BLaER1 (cell line): ENCODE data around the gene KBTBD12.

ENCODE experiments used
- H3K27ac ChIP-seq: shearing (Covaris generic); formaldehyde crosslinking; 2 replicates; pipeline ENCODE4 v1.8.1; 2022
- H3K27me3 ChIP-seq: shearing (Covaris generic); formaldehyde crosslinking; 2 replicates; pipeline ENCODE4 v1.8.1; 2022
- H3K36me3 ChIP-seq: shearing (Covaris generic); formaldehyde crosslinking; 2 replicates; pipeline ENCODE4 v1.8.1; 2022
- H3K4me1 ChIP-seq: shearing (Covaris generic); formaldehyde crosslinking; 2 replicates; pipeline ENCODE4 v1.8.1; 2022
- H3K4me2 ChIP-seq: shearing (Covaris generic); formaldehyde crosslinking; 2 replicates; pipeline ENCODE4 v1.8.1; 2022
- H3K4me3 ChIP-seq: shearing (Covaris generic); formaldehyde crosslinking; 2 replicates; pipeline ENCODE4 v1.8.1; 2022
- H3K9ac ChIP-seq: shearing (Covaris generic); formaldehyde crosslinking; 2 replicates; pipeline ENCODE4 v1.8.1; 2022
- H3K9me3 ChIP-seq: shearing (Covaris generic); formaldehyde crosslinking; 2 replicates; pipeline ENCODE4 v1.8.1; 2022
- H4K20me1 ChIP-seq: shearing (Covaris generic); formaldehyde crosslinking; 2 replicates; pipeline ENCODE4 v1.8.1; 2022
- Cebpa-rat ChIP-seq: shearing (Covaris generic); IDR thresholded peaks from 2 replicates; pipeline ENCODE4 v1.8.1; 2022

KBTBD12 gene

DNA sequence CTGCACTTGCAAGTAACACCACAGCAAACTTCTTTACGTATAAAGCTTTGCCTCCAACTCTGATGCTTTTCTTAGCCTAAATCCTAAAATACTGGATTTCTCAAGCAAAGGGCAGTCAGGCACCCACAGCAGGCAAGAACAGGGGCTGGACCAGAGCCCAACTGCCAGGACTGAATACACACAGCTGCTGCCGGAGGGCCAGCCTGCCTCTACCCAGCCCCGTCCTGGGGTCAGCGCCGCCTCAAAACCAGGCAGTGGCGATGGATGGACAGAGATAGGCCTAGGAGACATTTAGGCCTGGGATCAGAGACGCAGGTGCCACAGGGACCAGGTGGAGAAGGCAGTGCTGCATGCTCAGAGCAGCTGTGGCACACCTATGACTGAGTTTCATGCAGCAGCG lies 89.6 kb downstream of the KBTBD12 start:
- no peaks in the 10 kb centered on the region for H3K4me1 ChIP-seq
- TF ChIP-seq Cebpa-rat, result no peak
- H3K9me3 ChIP-seq, result no peaks in the 10 kb centered on the region

DNA sequence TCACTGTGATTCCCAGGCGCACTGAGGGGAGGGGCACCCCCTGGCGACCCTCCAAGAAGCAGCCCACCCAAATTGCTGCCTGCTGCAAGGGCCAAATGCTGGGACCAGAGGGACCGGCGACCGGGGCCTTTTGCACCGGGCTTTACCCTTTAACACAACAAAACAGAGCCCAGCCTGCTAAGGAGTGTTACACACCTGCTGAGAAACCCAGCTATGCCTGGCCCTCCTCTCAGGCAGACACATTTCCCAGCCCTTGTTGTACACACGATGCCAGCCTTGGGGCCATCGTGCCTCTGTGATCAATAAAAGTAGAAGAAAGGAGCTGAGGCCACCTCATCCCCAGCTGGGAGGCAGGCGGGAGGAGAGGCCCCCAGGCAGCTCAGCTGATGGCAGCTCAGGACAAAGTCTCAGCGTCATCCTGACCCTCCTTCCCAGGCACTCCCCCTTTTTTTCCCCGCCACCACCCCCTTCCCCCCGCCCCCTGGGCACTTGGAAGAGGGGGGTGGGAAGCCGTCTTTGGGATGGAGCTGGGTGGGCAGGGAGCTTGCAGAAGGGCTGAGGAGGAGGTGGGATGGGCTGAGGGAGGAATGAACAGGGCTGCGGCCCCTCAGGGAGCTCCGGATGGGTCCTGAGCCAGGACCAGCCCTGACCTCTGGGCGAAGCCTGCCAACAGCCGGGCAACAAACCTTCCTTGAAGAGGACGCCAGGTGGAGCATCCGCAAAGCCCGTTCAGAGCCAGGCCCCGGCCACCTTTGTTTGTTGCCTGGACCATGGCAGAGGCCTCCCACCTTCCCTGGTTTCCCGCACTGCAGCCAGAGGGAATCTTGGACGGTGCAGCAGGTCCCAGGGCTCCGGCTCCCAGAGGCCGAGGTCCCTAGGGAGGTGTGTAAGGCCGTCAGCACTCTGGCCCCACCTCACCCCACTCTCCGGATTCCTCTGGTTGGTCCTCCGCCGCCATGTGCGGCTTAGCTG lies 91.3 kb downstream of the KBTBD12 start:
- Histone ChIP-seq H3K4me1 (no peaks in the 10 kb centered on the region), H3K4me3 (no peak overlapping the region), H3K27ac (no peak overlapping the region), H3K9ac (no peak overlapping the region), H4K20me1 (no peaks in the 10 kb centered on the region), H3K4me2 (no peak overlapping the region), H3K36me3 (no peaks in the 10 kb centered on the region), H3K27me3 (no peaks in the 10 kb centered on the region), H3K9me3 (no peaks in the 10 kb centered on the region)
- TF ChIP-seq Cebpa-rat, result no peak

More for the DNA sequence above, 89.6 kb downstream of the KBTBD12 start:
- H3K27ac ChIP-seq, result no peak overlapping the region
- H3K27me3 ChIP-seq, result no peaks in the 10 kb centered on the region
- H3K4me3 ChIP-seq, result no peak overlapping the region
- no peak overlapping the region for H3K4me2 ChIP-seq
- no peak overlapping the region for H3K9ac ChIP-seq
- no peaks in the 10 kb centered on the region for H4K20me1 ChIP-seq
- H3K36me3 ChIP-seq, result no peaks in the 10 kb centered on the region

DNA sequence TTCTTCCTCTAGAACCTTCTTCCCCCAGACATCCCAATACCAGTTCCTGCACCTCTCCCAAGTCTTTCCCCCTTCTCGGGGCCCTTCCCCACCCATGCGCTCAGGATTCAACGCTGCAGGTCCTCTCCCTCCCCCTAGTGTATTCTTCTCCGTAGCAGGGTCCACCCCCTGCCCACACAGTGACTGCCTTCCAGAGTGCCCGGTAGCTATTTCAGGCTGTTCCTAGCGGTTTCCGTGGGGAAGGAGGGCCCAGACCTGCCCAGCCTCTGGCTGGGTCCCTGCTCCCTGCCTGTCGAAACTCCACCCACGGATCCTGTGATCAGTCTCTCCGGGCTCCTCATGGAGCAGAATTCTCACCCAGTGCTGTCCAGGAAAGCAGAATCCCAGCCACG lies 92.0 kb downstream of the KBTBD12 start:
- H3K4me1 ChIP-seq, result no peaks in the 10 kb centered on the region
- no peaks in the 10 kb centered on the region for H3K9me3 ChIP-seq
- no peak overlapping the region for H3K9ac ChIP-seq
- H4K20me1 ChIP-seq, result no peaks in the 10 kb centered on the region
- no peaks in the 10 kb centered on the region for H3K36me3 ChIP-seq
- no peak overlapping the region for H3K27ac ChIP-seq
- no peak overlapping the region for H3K4me3 ChIP-seq
- TF ChIP-seq Cebpa-rat, result no peak
- H3K4me2 ChIP-seq, result no peak overlapping the region
- H3K27me3 ChIP-seq, result no peaks in the 10 kb centered on the region

DNA sequence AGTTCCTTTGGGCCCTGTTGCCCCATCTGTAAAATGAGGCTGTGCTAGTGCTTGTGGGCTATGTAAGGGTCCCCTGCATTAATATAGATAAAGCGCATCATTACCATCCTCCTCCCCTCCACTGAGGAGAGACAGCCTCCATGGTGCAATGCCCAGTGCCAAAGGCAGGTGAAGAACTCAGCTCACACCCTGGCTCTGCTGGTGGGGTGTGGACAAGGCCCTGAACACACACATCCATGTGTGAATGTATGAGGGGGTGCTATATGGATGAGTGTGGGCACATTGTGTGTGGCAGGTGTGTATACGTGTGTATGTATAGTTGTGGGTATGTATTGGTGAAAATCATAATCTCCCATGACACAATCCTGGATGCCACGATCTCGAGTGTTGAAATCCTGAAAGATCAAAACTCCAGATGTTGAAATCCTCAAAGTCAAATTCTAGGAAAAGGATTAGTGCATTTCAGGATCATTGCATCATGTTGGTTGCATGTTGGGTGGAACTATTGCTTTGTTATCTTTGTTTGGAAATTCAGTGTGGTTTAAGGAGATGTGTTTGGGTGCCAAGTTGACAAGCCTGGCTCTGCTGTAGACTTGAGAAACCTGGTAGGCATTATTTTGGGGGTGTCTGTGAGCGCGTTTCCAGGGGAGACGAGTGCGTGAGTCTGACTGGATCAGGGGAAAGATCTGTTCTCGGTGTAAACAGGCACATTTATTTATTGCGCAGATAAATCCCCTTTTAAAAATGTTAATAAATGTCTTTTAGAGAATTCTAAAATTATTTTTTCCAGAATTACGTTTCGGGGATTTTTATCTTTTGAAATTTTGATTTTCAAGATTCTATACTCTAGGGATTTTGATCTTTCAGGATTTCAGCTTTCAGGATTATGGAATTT lies 95.2 kb downstream of the KBTBD12 start:
- H3K9ac ChIP-seq, result no peak overlapping the region
- H3K9me3 ChIP-seq, result peaks cover 3% of the 10 kb centered on the region
- no peak overlapping the region for H3K4me3 ChIP-seq
- no peak for TF ChIP-seq Cebpa-rat
- no peaks in the 10 kb centered on the region for H3K27me3 ChIP-seq
- no peak overlapping the region for H3K4me2 ChIP-seq
- no peaks in the 10 kb centered on the region for H4K20me1 ChIP-seq
- no peaks in the 10 kb centered on the region for H3K4me1 ChIP-seq
- H3K36me3 ChIP-seq, result no peaks in the 10 kb centered on the region
- H3K27ac ChIP-seq, result no peak overlapping the region

- Histone ChIP-seq H3K27ac (no peak overlapping the region), H3K9me3 (peaks cover 12% of the 10 kb centered on the region), H3K9ac (no peak overlapping the region), H3K4me1 (no peaks in the 10 kb centered on the region), H3K36me3 (no peaks in the 10 kb centered on the region), H3K4me3 (no peak overlapping the region), H4K20me1 (no peaks in the 10 kb centered on the region), H3K4me2 (no peak overlapping the region), H3K27me3 (no peaks in the 10 kb centered on the region)
- no peak for TF ChIP-seq Cebpa-rat
Measured at GRCh38 chr3:128011140-128011539, 96.1 kb downstream of the KBTBD12 start.

DNA sequence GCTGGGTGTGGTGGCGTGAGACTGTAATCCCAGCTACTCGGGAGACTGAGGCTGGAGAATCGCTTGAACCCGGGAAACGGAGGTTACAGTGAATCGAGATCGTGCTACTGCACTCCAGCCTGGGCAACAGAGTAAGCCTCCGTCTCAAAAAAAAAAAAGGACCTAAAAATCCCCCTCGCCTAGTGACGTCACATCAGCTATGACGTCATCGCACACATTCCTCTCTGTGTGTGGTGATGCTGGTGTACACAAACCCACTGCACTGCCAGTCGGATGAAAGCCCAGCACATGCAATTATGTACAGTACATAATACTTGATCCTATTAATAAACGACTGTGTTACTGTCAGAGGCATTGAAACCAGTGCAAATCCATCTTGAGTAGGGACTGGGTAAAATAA lies 97.0 kb downstream of the KBTBD12 start:
- Histone ChIP-seq H3K4me1 (no peaks in the 10 kb centered on the region), H3K4me2 (no peak overlapping the region), H3K27ac (no peak overlapping the region), H3K4me3 (no peak overlapping the region), H3K36me3 (no peaks in the 10 kb centered on the region), H3K9me3 (peaks cover 21% of the 10 kb centered on the region), H3K27me3 (no peaks in the 10 kb centered on the region), H4K20me1 (no peaks in the 10 kb centered on the region), H3K9ac (no peak overlapping the region)
- no peak for TF ChIP-seq Cebpa-rat

DNA sequence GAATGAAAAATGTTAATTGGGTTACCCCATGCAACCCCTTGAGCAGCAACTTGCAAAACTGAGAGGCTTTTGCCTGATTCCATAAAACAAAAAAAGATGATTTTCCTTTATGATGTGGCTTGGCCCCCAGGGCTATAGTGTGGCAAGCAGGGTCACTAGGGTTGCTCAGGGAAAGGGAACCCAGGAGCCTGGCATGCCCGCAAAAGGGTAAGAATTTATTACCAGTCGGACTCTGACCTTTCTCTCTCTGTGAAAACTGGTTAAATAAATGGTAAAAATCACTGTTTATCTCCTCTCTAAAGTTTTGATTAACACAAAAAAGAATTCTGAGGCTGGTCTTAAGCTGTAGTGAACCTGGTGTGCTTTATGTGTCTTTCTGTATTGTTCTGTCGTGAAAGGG lies 99.5 kb downstream of the KBTBD12 start:
- H3K27ac ChIP-seq, result no peak overlapping the region
- TF ChIP-seq Cebpa-rat, result no peak
- H3K36me3 ChIP-seq, result no peaks in the 10 kb centered on the region
- H3K4me1 ChIP-seq, result no peaks in the 10 kb centered on the region
- H3K9me3 ChIP-seq, result peaks cover 24% of the 10 kb centered on the region
- H3K4me2 ChIP-seq, result no peak overlapping the region
- no peak overlapping the region for H3K9ac ChIP-seq
- no peak overlapping the region for H3K4me3 ChIP-seq
- H3K27me3 ChIP-seq, result no peaks in the 10 kb centered on the region
- no peaks in the 10 kb centered on the region for H4K20me1 ChIP-seq

DNA sequence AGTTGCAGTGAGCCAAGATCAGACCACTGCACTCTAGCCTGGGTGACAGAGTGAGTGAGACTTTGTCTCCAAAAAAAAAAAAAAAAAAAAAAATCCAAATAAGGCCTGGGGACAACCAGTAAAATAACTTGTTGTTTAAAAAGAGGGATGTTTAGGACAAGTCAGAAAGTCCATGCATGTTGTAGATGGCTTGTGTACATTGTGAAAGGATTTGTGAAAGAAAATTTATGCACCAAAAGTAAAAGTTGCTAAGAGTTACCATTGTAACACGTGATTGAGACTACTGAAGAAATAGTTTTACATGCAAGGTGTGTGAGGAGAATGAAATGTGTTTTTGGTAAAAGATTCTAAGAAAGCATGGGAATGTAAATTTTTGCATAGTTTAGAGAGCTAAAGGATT lies 101.5 kb downstream of the KBTBD12 start:
- TF ChIP-seq Cebpa-rat, result no peak
- Histone ChIP-seq H3K36me3 (no peaks in the 10 kb centered on the region), H3K27ac (no peak overlapping the region), H3K9ac (no peak overlapping the region), H3K9me3 (peaks cover 24% of the 10 kb centered on the region), H4K20me1 (no peaks in the 10 kb centered on the region), H3K27me3 (no peaks in the 10 kb centered on the region), H3K4me1 (no peaks in the 10 kb centered on the region), H3K4me3 (no peak overlapping the region), H3K4me2 (no peak overlapping the region)

DNA sequence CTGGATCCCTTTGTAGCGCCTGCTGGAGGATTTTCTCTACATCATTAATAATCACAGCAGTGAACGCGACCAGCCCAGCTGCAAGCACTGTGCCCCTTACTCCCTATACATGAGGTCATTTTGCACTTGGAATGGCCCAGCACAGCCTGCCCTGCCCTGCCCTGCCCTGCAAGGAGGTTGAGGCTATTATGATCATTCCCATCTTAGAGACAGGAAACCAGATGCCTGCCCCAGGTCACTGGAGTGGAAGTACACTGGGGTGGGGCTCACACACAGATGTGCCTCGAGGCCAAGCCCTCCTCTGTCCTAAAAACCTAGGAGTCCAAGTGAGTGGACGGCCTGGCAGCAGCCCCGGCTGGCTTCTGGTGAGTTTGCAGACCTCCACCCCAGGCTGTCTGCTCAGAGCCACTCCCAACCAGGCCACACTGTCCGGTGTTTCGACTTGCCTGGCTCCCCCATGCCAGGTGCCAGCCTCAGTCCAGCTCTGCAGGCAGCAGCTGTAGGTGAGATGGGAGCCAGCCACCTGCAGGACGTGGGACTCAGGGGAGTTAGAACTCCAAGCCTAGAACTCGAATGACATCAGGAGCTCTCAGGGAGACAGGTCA lies 106.8 kb downstream of the KBTBD12 start:
- Histone ChIP-seq H3K9ac (no peak overlapping the region), H3K9me3 (peaks cover 5% of the 10 kb centered on the region), H3K4me3 (no peak overlapping the region), H4K20me1 (no peaks in the 10 kb centered on the region), H3K36me3 (no peaks in the 10 kb centered on the region), H3K27ac (no peak overlapping the region), H3K4me1 (no peaks in the 10 kb centered on the region), H3K27me3 (no peaks in the 10 kb centered on the region), H3K4me2 (no peak overlapping the region)
- TF ChIP-seq Cebpa-rat, result no peak
